ENCODE results near the gene INPP5E.

GRCh38 chr9:136403538-136403914, 36.1 kb downstream of the INPP5E start:
- TF ChIP-seq CTCF (conservative IDR thresholded peaks at IDR 0.05; ENCODE audit: low read depth in 2 of 2) (no peak), POLR2AphosphoS5 (IDR thresholded peaks at IDR 0.05; ENCODE audit: low read depth) (no peak), REST (IDR thresholded peaks at IDR 0.05; ENCODE audit: unreplicated experiment) (no peak)
